GM21390 (cell line): ENCODE data around the gene TNPO1.

Source experiments
- ATAC-seq: cut with Tn5 transposase; IDR thresholded peaks from one replicate; pipeline ENCODE4 v1.9.1; 2021; ENCODE audit not compliant: unreplicated experiment

The TNPO1 gene

GRCh38 chr5:72817671-72818266 is 1.3 kb downstream of the TNPO1 start:
- ATAC-seq: no peak

- ATAC-seq: no peak
Observed at GRCh38 chr5:72818866-72819534, 2.5 kb downstream of the TNPO1 start.

GRCh38 chr5:72821776-72822175 is 5.3 kb downstream of the TNPO1 start:
- no peak for ATAC-seq

GRCh38 chr5:72822944-72823343 is 6.5 kb downstream of the TNPO1 start:
- ATAC-seq: no peak

- ATAC-seq: no peak
Observed at GRCh38 chr5:72829707-72830106, 13.2 kb downstream of the TNPO1 start.

- no peak for ATAC-seq
Observed at GRCh38 chr5:72830362-72830761, 13.9 kb downstream of the TNPO1 start.

GRCh38 chr5:72831685-72832084 is 15.2 kb downstream of the TNPO1 start:
- ATAC-seq: no peak

GRCh38 chr5:72834924-72835323 is 18.5 kb downstream of the TNPO1 start:
- ATAC-seq: no peak

- ATAC-seq: no peak
Observed at GRCh38 chr5:72835633-72836032, 19.2 kb downstream of the TNPO1 start.

- no peak for ATAC-seq
Observed at GRCh38 chr5:72836810-72837209, 20.3 kb downstream of the TNPO1 start.

- no peak for ATAC-seq
Observed at GRCh38 chr5:72837524-72838096, 21.1 kb downstream of the TNPO1 start.

- no peak for ATAC-seq
Observed at GRCh38 chr5:72840041-72840440, 23.6 kb downstream of the TNPO1 start.

- no peak for ATAC-seq
Observed at GRCh38 chr5:72841756-72842535, 25.5 kb downstream of the TNPO1 start.

- ATAC-seq: no peak
Observed at GRCh38 chr5:72842816-72843215, 26.4 kb downstream of the TNPO1 start.

- ATAC-seq: no peak
Observed at GRCh38 chr5:72844218-72844603, 27.8 kb downstream of the TNPO1 start.

GRCh38 chr5:72845889-72846288 is 29.4 kb downstream of the TNPO1 start:
- ATAC-seq: no peak

GRCh38 chr5:72846483-72846882 is 30.0 kb downstream of the TNPO1 start:
- ATAC-seq: no peak

- no peak for ATAC-seq
Observed at GRCh38 chr5:72847439-72847838, 31.0 kb downstream of the TNPO1 start.

GRCh38 chr5:72847989-72848473 is 31.6 kb downstream of the TNPO1 start:
- ATAC-seq: peak; percentile 79

GRCh38 chr5:72848474-72849428 is 32.3 kb downstream of the TNPO1 start:
- ATAC-seq: peak; percentile 54

- no peak for ATAC-seq
Observed at GRCh38 chr5:72849546-72849945, 33.1 kb downstream of the TNPO1 start.
